GM11168 (cell line): ENCODE measurements around the gene PLXNA4.

ENCODE experiments used
- in situ Hi-C: fragments of 300-500 bp; cut with MboI; formaldehyde crosslinking; loops from one replicate; pipeline ENCODE4 v1.12.0; 2022; ENCODE audit warnings: low sequenced_read_pairs; ENCODE audit not compliant: unreplicated experiment

Gene PLXNA4

DNA sequence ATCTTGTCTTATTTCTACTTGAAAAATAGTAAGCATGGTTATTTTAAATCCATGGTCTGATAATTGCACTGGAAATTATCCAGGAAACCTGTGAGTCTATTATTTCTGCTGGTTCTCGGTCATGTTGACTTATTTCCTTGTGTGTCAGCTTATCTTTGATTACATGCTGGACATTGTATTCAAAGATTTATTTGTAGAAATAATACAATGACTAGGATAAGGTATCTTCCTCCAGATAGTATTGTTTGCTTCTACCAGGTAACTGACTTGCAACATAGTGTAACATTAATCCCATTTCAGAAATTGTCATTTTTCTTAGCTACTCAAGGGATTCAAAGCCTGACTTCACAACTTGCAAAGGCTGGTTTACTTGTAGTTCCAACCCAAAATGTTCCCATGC is 33.4 kb downstream of the PLXNA4 start:
- in situ Hi-C loops: no loop called here

DNA sequence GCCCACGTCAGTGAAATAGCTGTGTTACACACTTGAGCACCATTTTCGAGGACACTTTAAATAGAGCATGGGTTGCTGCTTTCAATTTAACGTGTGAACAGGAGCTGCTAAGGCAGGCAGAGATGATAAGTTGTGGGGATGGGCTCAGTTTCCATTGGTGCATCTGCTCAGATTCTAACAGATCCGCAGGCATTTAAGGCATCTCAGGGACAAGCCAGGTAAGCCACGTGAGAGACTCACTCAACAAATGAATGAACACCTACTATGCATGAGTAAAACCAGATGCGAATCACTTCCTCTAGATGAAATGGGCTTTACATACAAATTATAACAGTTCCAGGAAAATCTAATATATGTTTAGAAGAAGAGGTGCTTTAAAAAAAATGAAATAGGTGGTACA is 34.6 kb downstream of the PLXNA4 start:
- in situ Hi-C loops: no loop called here

DNA sequence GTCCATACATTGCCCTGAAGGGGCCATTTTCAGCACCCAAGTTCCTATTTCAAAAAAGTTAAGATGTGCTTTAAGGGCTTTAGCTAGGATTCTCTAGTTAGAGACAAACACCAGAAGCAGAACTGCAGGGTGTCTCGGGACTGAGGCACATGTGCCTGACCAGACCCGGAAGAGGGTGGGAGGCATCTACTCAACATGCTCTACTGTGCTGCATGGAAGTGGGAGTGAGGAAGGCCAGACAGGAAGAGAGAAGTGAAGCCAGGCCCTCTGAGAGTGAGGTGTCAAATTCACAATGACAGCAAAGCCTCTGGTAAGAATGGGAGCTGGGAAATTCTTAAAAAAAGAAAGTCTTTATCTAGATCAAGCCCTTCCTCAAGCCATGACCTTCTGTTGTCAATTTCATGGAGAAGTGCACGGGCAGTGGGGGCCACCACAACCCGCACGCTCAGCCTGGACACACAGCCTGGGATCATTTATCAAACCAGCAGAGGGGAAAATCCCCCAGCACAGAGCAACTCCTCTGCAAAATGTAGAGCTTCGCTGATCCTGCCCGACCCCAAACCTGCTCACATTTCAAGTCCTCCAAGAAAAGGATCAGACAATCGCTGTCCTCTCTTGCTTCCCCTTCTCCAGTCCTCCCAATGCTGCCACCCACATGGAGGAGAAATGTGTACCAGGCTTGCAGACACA is 38.7 kb downstream of the PLXNA4 start:
- in situ Hi-C loops: no loop called here

DNA sequence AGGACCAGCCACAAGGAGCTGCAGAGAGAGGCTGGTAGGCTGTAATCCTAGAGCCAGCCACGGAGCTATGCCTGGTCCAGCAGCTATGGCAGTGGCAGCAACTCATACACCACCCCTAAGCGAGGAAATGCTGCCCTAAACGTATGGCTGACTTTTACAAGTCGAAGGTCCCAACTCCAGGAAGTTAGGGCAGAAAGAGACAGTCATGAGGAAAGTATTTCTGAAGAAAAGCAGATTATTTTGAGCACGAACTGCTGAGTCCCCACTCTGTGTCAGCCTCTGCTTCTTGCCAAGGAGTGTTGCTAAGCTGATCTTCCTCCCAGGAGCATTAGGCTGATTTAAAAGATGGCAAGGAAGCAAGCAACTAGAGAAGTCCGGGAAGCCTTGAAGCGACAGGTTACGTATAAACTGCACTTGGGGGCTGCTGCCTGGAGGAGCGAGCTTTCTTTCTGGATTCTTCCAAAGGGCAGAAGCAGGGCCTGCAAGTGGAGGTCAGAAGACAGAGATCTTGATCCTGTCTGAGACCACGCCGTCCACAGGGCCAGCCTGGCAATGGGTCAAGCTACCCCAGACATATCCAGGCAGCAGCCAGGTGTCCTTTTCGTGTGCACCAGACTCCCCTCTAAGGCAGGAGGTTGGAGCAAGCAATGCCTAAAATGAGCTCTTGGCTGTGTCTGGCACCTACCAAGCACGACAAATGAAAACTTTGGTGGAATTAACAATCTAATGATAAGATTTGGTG is 39.4 kb downstream of the PLXNA4 start:
- in situ Hi-C loops: no loop called here

DNA sequence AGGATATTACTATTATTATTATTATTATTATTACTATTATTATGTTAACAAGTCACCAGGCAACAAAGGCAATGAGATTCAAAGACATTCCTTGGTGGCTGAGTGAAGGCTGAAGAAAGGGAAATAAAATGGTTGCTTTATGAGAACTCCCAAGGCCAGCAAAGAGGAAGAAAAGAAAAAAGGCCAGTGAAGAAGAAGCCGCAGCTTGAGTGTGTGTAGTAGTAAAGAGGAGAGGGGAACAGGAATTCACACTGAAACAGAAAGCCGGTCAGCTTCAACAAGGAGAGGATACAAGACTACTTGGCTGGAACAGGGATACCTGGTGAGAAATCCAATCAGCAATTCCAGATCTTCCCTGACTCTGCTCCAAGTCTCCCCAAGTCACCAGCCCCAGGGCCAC is 42.4 kb downstream of the PLXNA4 start:
- in situ Hi-C loops: no loop called here

DNA sequence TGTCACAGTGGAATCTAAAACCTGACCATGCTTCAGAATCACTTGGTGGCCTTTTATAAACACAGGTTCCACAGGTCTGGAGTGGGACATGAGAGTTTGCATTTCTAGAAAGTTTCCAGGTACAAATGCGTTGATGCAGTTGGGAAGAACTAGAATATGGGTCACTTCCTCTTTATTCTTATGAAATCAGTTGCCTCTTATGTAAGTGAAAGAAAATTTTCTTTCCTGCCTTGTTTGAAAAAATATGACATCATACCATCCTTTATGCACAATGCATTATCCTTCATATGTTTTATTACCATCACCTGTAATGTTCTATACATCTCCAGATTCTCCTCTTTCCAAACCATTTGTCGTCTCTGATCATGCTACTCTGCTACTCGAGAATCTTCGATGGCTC is 44.0 kb downstream of the PLXNA4 start:
- in situ Hi-C loops: no loop called here

DNA sequence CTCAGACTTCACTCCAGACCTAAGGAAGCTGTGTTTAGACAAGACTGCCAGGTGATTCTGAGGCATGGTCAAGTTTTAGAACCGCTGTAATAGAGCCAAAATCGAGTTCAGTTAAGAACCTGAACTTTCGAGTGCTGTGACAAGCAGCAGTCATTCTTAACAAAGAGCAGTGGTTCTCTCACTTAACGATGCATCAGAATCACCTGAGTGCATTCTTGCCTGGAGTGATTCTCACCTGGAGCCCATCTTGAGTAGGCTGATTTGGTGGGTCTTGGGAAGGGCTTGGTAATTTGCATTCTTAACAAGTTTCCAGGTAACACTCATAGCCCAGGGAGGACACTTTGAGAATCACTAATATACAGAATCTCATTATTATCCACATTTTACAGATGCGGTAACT is 44.7 kb downstream of the PLXNA4 start:
- in situ Hi-C loops: no loop called here

DNA sequence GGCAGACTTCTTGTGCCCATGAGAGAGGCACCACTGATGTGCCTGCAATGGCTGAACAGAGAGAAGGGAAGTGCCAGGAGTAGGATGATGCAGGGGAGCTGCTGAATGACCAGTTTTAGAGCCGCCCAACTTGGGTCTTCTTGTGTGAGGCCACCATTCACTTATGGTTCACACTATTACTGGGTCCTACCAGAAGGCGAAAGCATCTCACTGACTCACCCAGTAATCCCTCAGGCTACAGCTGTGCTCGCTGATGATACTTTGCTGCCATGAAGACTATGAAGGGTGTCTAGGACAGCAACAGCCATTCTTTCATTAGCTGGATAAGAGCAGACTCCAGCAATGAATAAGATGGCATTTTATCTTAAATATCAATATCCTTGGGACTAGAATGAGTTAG is 47.6 kb downstream of the PLXNA4 start:
- in situ Hi-C loops: no loop called here

DNA sequence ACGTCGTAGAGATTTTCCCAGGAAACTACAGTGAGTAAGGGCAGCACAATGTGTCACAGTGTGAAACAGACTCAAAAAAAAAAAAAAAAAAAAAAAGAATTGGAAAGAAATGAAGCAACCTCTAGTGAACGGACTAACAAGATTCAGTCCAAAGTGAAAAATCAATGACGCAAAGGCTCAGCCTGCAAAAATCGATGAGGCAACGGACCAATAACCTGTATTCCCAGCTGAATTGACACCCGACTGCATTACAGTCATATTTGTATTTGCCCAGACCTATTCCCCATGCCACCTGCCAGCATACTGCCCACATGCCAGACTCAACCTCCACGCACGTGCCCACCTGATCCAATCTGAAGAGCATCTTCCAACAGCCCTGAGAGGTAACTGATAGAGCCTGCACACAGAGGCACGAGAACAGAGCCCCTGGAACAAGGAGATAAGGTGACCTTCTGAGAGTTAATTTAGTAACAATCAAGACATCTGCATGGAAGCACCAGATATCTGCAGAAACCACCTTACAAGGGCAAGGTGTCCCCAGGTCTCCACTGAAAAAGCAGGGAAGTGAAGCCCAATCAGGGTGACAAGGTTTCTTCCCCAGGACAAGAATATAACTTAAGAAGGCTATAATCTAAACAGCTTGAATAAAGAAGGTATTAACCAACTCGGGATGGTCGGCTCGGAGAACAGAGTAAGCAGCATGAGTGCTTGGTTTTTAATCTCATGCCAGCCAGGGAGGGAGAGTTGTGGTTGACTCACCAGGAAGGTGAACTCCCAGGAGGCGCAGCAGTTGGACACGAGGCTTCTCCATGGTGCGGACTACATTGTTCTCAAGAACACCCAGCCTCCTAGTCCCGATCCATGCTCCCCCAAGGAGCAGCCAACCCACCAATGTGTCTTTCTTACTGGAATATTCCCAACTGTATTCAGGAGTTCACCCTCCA is 48.5 kb downstream of the PLXNA4 start:
- in situ Hi-C loops: no loop called here

DNA sequence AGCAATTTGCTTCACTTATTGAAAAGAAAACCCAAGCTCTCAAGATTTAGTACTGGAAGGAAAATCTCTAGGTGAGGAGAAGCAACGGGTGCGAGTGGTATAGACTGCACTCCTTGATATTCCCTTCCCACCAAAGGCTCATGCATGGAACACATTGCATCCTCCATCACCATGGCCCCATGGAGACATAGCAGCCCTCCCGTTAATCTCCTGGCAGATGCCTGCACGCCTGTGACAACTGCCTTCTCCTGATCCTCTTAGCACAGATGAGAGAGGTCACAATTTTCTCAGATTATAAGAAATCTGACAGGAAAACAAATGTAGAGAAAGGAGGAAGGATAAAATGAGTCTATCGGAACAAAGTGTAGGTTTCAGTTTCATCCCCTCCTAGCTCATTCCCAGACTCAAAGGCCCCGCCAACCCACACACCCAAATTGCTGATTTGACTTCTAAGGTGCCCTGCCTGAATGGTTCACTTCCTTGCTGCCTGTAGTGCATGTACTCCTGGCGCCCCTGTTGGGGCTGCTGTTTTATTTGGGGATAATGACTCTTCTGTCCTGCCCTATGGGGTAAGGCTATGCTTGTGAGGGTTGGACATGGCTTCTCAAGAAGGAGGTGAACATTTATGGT is 50.0 kb downstream of the PLXNA4 start:
- in situ Hi-C loops: no loop called here

DNA sequence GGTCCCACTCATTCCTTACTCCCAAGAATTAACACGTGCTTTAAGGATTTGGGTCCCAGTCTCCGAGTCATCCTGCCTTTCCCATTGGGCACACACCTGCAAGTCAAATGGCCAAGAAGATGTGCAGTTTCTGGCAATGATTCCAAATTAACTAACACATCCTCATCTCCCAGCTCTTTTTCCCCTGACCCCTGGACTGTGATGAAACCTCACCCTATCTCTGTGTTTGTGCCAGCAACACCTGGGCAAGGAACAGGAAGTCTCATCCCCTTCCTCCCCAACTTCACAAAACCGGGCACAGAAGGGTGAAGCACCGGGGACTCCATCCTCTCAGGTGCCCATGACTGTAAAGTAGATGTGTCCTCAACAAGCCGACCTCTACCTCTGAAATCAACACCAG is 54.8 kb downstream of the PLXNA4 start:
- in situ Hi-C loops: no loop called here

DNA sequence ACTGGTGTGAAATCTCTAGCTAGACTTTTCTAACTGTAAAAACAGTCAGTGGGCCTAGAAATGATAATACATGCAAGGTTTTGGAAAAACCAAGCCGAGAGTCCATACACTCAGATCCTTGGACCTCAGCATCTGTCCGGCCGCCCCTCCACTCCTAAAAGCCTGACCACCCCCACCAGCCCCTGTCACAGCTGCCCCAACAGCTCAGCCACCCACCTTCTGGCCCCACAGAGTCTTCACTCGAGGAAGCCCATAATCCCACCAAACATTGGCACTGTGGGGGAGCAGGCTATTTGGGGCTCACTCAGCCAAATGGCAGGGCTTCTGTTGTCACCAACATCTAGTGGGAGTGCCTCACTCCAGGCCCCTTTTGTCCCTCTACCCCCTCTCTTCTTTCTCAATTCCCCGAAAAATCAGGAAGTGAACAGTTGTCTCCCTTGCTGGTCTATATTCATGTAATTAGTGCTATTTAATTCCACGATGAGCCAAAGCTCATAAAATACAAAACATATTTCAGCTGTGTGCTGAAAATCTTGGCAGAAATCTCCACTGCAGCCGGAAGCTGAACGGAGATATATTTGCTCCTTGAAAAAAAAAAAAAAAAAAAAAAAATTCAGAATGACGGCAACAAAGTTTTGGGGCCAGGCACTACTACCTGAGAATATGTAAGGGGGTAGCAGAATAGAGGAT is 55.5 kb downstream of the PLXNA4 start:
- in situ Hi-C loops: no loop called here

DNA sequence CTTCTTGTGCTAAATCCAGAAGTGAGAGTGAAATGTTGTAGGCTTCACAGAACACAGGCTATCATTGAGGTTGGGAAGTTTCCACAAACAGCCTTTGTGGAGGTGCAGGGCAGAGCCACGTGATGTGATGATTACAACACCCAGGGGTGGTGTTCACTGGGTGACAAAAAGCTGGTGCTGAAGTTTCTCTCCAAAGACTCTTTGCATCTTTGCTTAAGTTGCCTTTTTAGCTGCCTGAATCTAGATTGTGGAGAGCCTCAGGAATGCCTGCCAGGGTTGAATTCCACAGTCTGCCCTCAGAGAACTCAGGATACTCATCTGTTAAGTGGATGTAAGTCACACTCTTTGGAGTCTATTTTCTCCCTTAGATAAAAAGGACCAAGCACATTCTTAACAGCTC is 56.3 kb downstream of the PLXNA4 start:
- in situ Hi-C loops: no loop called here

DNA sequence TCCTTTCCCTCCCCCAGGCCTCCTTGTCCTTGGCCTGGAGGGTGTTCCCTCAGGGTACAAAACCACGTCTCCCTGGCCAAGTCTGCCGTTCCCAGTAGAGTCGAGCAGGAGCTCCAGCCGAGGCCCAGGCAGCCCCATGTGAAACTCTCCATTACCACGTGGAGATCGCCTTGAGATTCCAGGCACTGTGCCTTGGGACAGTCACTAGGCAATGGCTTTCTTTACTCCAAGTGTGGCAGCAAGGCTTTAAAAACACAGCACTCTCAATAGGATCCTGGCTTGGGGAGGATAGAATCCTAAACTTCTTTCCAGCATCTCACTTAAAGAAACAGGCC is 57.5 kb downstream of the PLXNA4 start:
- in situ Hi-C loops: no loop called here

DNA sequence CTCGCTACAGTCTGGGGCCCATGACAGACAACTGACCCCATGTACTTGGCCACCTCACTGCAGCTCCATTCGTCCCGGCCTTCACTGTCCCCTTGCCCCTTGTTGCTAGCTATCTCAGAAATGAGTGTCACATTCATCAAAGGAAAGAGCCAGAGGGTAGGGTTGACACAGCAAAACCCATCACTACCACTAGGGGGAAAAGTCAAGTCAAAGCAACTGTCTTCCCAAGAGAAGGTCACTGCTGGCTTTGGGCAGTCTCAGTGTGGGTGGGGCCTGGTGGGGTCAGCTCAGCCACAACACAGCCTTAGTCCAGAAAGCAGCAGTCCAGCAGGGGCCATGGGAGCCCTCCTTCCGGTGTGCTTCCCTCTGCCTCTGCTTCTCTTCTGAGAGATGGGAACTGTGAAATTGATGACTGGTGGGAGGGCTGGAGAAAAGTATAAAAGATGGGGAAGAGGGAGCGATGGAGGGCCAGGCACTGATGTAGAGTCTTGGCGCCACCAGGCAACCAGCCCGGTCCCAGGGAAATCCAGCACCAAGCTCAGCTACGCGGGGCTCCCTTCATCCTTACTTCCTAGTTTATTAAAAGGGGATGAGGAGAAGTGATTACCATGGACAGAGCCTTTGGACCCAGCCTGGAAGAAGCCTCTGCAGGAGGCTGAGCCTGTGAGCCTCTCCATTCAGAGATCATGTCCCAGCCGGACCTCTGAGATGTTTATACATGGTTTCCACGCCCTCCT is 58.0 kb downstream of the PLXNA4 start:
- in situ Hi-C loops: no loop called here

DNA sequence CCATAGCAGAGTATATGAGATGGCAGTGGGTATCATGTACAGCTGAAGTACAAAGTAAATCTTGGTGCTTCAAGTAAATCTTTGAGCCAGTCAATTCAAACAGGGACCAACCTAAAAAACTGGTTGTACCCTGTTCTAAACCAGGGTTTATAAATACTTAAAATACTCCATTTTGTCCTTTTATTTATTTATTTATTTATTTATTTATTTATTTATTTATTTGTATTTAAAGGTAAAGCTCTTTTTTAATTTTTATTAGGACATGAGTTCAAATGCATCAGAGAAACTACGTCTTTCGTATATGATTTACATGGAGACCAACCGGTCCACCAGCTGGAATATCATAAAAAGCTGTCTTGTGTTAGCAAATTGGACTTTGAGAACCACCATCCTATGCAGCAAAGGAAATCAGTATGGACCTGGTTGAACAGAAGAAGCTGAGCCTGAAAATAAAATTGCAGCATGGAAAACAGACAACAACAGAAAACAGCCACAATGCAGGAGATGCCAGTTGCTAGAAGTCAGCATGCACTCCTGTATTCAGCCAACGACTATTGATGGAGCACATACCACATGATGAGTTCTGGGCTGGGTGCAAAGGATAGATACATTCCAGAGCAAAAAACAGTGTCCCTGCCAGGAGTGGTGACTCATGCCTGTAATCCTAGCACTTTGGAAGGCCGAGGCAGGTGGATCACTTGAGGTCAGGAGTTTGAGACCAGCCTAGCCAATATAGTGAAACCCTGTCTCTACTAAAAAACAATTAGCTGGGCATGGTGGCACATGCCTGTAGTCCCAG is 60.0 kb downstream of the PLXNA4 start:
- in situ Hi-C loops: no loop called here

DNA sequence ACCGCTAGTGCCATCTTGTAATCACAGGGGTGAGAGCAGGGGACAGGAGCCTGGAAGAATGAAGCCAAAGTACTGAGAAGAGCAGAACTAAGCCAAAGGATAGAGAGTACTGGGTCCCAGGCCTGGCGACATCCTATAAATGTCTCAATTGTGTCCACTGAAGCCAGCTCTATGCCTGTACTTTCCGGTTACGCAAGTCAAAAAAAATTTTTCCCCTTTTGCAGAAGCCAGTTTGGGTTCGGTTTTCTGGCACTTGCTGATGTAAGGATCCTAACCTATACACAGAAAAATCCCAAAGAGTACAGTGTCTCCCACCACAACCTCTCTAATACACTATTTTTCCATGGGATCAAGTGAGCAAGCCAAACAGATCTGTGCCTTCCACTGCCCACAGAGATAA is 61.1 kb downstream of the PLXNA4 start:
- in situ Hi-C loops: no loop called here

DNA sequence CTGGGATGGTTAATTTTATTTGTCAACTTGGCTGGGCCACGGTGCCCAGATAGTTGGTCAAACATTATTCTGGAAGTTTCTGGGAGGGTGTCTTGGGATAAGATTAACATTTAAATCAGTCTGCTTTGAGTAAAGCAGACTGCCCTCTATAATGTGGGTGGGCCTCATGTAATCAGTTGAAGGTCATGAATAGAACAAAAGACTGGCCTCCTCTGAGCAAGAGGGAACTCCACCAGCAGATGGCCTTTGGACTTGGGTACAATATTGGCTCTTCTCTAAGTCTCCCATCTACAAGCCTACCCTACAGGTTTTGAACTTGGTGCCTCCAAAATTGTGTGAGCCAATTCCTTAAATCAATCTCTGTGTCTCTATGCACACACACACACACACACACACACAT is 61.8 kb downstream of the PLXNA4 start:
- in situ Hi-C loops: no loop called here

DNA sequence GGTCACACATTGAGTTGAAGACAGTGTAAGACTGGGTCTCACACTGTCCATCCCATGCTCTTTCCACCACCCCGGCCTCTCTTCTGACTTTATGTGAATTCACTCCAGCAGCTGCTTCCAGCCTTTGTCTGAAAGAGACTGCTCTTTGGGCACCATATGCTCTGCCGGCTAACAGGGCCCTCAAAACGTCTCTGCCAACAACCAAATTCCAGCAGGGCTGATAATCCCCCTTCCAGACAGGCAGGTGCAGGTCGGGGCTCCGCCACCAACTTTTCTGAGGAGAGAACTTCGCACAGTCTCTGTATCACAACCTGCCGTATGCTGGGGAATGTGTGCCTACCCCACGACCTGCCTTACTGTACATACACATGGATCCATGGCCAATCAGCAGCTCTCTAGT is 64.3 kb downstream of the PLXNA4 start:
- in situ Hi-C loops: no loop called here
